Skeletal muscle satellite cell (primary cell): ENCODE measurements around the gene KLC1.
A peak's percentile ranks its signal among the peaks of the same experiment; 100 is the strongest.

ENCODE experiments used
- H3K27me3 ChIP-seq: 2 replicates; pipeline ENCODE4 v1.7.0; 2013; ENCODE audit warnings: low read length; ENCODE audit not compliant: control insufficient read depth, insufficient read depth
- H3K36me3 ChIP-seq: 2 replicates; pipeline ENCODE4 v1.7.0; 2013; ENCODE audit warnings: mild to moderate bottlenecking, control low read depth, low read length; ENCODE audit not compliant: insufficient read depth
- H3K4me1 ChIP-seq: 2 replicates; pipeline ENCODE4 v1.7.0; 2013; ENCODE audit warnings: low read length; ENCODE audit not compliant: control insufficient read depth, insufficient read depth
- H3K4me2 ChIP-seq: 2 replicates; pipeline ENCODE4 v1.7.0; 2013; ENCODE audit warnings: mild to moderate bottlenecking, low read length
- H3K4me3 ChIP-seq: 2 replicates; pipeline ENCODE4 v1.7.0; 2013; ENCODE audit warnings: low read length
- H3K9ac ChIP-seq: 2 replicates; pipeline ENCODE4 v1.7.0; 2013; ENCODE audit warnings: mild to moderate bottlenecking, low read depth, low read length, moderate library complexity
- H3K9me3 ChIP-seq: replicated peaks from 2 replicates; pipeline ENCODE4 v1.7.0; 2013; ENCODE audit warnings: mild to moderate bottlenecking, control low read depth, low read length

Gene KLC1

DNA sequence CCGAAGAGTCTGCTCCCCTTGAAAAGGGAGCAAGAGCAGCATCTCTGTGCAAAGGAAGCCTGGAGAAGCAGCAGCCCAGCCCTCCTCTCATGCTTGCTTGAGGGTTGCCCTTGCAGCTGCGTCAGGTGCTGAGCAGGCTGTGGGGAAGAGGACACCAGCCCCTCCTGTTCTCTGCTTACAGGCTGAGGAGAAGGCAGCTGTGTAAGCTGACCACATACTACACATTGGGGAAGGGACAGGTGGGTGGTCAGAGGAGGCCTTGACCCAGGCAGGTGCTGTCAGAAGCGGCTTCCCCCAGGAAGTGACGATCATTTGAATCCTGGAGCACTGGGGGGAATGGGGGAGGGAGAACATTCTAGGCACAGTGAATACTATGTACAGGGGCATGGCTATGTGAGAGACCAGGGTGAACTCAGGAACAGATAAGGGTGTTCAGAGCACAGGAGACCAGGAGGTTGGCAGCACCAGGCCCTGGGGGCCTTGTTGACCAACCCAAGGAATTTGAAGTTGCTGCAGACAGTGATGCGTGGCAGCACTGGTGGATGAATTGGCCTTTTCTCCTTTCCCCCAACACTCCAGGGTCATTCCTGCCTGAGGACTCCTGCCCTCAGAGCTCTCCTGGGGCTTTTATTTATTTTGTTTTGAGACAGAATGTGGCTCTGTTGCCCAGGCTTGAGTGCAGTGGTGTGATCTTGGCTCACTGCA, 2.7 kb upstream of the KLC1 start:
- H3K4me1 ChIP-seq: peaks cover 42% of the 10 kb centered on the region
- no peak overlapping the region for H3K4me3 ChIP-seq

DNA sequence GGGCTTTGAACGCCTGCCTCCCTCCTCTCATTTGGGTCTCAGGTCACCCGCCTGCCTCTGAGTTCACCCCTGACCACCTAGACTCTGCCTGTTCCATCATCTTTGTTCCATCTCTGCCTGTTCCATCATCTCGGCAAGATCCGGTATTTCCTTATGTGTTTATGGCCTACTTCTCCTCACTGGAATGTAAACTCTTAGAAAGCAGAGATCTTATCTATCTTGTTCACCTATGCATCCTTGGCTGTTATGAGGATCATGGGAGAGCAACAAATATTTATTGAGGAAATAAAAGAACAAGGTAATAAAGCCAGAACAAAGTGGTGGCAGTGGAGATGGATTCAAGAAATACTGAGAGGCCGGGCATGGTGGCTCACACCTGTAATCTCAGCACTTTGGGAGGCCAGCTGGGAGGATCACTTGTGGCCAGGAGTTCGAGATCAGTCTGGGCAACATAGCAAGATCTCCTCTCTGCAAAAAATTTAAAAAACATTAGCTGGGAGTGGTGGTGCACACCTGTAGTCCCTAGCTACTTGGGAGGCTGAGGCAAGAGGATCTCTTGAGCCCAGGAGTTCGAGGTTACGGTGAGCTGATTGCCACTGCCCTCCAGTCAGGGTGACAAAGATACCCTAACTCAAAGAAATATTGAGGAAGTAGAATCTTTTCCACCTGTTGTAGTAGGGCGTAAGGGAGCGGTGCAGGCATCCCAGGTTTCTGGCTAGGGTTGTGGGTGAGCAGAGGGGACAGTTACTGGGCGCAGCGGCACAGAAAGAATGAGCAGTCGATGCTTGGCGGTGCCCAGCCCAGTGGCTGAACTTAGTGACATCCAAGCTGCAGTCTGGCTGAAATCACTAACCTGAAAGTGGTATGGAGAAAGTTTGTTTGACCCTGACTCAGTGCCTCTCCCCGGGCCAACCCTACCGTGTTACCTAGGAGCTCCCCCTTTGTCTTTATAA, 1.7 kb upstream of the KLC1 start:
- H3K9me3 ChIP-seq: no peaks in the 10 kb centered on the region
- peak overlapping the region; percentile 97 for H3K9ac ChIP-seq
- peak overlapping the region; percentile 95 for H3K4me2 ChIP-seq
- H3K4me3 ChIP-seq: peak overlapping the region; percentile 95
- peaks cover 43% of the 10 kb centered on the region for H3K4me1 ChIP-seq
- peaks cover 5% of the 10 kb centered on the region for H3K36me3 ChIP-seq
- no peaks in the 10 kb centered on the region for H3K27me3 ChIP-seq

More for the DNA sequence above, 2.7 kb upstream of the KLC1 start:
- Histone ChIP-seq H3K36me3 (no peaks in the 10 kb centered on the region), H3K27me3 (no peaks in the 10 kb centered on the region), H3K9ac (no peak overlapping the region), H3K9me3 (no peaks in the 10 kb centered on the region), H3K4me2 (no peak overlapping the region)

DNA sequence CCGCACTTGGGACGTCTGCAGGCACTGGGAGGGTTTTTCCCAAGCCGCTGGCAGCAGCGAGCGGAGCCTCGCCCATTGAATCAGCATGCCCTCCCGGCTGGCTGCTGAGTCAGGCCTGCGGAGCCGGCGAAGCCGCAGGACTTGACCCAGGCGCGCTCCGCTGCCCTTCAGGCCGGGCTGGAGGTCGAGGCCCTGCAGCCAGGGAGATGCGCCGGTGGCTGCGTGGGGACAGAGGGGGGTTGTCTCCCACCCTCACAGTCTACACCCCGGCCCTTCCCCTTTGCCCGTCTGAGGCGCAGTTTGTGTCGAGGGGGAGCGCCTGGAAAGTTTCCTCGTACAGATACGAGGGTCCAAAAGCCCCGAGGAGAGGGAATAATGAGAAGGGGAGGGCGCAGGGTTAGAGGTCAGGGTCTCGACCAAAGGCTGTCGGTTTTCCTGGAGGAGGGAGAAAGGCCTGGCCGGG, 759 bp upstream of the KLC1 start:
- Histone ChIP-seq H3K4me2 (peak overlapping the region; percentile 95), H3K36me3 (peaks cover 5% of the 10 kb centered on the region), H3K27me3 (no peaks in the 10 kb centered on the region), H3K4me3 (peak overlapping the region; percentile 95), H3K4me1 (peaks cover 47% of the 10 kb centered on the region), H3K9me3 (no peaks in the 10 kb centered on the region), H3K9ac (peak overlapping the region; percentile 97)

DNA sequence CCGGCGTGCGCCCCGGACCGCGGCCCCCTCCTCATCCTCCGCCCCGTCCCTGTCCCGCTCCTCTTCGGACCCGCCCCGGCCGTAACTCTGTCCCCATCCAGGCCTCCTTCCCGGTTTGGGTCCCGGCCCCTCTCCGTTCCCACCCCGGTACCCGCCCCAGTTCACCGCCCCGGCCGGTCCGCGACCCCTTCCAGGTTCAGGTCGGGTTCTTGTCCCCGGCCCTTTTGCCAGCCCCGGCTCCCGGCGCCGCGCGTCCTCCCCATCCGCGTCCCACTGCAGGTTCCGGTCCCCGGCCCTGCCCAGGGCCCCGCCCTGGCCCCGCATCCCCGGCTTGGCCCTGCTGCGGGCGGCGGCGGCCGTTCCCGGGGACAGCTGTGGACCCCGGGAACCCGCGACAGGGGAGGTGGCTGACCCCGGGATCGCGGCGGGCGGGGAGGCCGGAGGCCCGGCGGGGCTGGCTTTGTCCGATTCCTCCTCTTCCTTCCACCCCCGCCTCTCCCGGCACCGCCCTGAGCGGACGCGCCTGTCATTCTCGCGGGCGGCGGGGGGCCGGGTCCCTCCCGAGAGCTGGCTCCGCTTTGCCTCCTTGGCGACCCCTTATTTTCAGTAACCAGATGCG, 601 bp downstream of the KLC1 start:
- no peaks in the 10 kb centered on the region for H3K9me3 ChIP-seq
- peak overlapping the region; percentile 95 for H3K4me2 ChIP-seq
- H3K36me3 ChIP-seq: peaks cover 5% of the 10 kb centered on the region
- H3K4me1 ChIP-seq: peaks cover 43% of the 10 kb centered on the region
- peak overlapping the region; percentile 97 for H3K9ac ChIP-seq
- no peaks in the 10 kb centered on the region for H3K27me3 ChIP-seq
- peak overlapping the region; percentile 95 for H3K4me3 ChIP-seq

DNA sequence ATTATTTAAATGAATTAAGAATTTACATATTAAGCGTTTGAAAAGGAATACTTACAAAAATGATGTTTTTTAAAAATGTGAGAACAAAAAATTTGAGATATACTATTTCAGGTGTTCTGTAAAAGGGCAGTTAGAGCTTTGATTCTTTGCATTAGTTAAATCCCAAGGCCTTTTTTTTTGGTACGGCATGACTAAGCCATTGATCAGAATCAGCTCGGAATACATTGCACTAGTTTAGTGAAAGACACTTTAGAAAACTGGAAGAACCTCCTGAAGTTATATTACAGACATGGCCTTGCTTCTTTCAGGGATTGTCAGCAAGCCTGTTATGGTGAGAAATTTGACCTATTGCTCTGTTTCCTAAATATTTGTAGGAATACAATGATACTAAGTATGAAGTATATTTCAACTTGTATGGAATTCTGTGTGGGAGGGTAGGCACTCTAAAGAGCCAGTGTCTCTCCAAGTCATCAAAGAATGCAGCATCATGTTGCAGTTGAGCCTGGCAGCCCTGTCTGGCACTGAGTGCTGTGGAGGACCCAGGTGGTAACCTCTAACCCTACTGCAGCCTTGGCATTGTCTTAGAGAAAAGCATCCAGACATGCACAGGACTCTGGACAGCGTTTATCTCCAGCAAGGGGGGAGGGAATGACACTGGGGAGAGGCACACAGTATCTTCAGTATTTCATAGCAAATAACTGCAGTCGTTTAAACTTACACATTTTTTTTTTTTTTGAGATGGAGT, 1.5 kb downstream of the KLC1 start:
- Histone ChIP-seq H3K27me3 (no peaks in the 10 kb centered on the region), H3K4me2 (peak overlapping the region; percentile 95), H3K4me3 (peak overlapping the region; percentile 95), H3K4me1 (peaks cover 34% of the 10 kb centered on the region), H3K9ac (peak overlapping the region; percentile 97), H3K36me3 (peaks cover 5% of the 10 kb centered on the region), H3K9me3 (no peaks in the 10 kb centered on the region)

DNA sequence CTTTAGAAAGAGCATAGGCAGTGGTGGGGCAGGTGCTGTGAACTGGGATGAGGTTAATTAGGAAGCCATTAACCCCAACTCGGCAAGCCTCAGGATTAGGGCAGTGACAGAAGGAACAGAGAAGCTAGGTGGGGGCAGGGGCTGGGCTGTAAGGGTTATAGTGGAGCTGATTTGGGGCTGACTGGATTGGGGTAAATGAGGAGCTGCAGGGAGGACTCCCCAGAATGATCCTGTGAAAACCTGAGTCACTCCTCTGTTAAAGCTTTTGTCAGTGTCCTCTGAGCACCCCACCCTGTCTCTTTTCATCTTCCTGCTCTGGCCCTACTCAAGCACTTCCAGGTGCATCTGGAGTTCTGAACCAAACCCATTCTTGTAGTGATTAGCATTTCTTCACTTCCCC, 4.4 kb downstream of the KLC1 start:
- H3K9me3 ChIP-seq: no peaks in the 10 kb centered on the region
- no peaks in the 10 kb centered on the region for H3K27me3 ChIP-seq
- H3K36me3 ChIP-seq: peaks cover 10% of the 10 kb centered on the region
- H3K4me1 ChIP-seq: peaks cover 29% of the 10 kb centered on the region
- no peak overlapping the region for H3K4me3 ChIP-seq
- H3K4me2 ChIP-seq: peak overlapping the region; percentile 7
- no peak overlapping the region for H3K9ac ChIP-seq

DNA sequence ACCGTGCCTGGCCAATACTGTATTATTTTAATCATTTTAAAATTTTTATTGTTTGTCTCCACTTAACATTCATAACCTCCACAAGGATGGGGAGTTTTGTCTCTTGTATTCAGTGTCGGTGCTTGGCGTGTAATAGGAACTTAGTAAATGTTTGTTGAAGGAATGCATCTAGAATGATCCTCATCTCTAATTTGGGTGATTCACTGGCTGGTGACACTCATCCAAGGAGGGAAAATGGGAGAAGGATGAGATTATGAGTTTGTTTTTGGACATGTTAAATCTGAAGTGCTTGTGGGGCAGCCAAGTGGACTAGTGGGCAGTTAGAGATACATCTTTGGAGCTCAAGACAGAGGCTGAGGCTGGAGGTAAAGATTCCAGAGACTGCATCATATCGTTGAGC, 5.1 kb downstream of the KLC1 start:
- Histone ChIP-seq H3K27me3 (no peaks in the 10 kb centered on the region), H3K9ac (no peak overlapping the region), H3K4me2 (peak overlapping the region; percentile 31), H3K4me1 (peaks cover 28% of the 10 kb centered on the region), H3K4me3 (no peak overlapping the region), H3K9me3 (no peaks in the 10 kb centered on the region), H3K36me3 (peaks cover 13% of the 10 kb centered on the region)

DNA sequence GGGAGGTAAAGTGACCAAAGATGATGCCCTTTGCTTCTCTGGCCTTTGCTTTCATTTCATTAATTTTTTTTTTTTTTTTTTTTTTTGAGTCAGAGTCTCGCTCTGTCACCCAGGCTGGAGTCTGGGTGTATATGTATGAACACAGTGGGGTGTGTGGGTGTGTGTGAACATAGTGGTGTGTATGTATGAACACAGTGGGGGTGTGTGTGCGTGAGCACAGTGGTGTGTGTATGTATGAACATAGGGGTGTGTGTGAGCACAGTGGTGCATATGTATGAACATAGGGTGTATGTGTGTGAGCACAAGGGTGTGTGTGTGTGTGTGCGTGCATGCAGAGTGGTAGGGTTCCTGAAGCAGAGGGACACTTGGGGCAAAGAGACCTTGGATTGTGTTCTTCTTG, 9.6 kb downstream of the KLC1 start:
- H3K4me1 ChIP-seq: peaks cover 28% of the 10 kb centered on the region
- H3K36me3 ChIP-seq: peaks cover 8% of the 10 kb centered on the region
- H3K9ac ChIP-seq: no peak overlapping the region

DNA sequence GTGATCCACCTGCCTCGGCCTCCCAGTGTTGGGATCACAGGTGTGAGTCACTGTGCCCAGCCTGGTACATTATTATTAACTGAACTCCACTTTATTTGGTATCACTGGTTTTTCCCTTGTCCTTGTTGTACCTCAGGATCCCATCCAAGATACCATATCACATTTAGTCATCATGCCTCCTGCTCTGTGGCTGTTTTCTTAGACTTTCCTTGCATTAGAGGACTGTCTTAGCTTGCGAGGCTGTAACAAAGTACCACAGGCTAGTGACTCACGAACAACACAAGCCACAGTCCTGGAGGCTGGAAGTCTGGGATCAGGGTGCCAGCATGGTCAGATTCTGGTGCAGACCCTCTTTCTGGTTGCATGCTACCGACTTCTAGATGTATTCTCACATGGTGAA, 12.2 kb downstream of the KLC1 start:
- no peak overlapping the region for H3K9ac ChIP-seq
- H3K4me3 ChIP-seq: no peak overlapping the region
- peaks cover 8% of the 10 kb centered on the region for H3K36me3 ChIP-seq
- no peak overlapping the region for H3K4me2 ChIP-seq
- no peaks in the 10 kb centered on the region for H3K27me3 ChIP-seq
- peaks cover 22% of the 10 kb centered on the region for H3K4me1 ChIP-seq
- H3K9me3 ChIP-seq: no peaks in the 10 kb centered on the region

More for the DNA sequence above, 9.6 kb downstream of the KLC1 start:
- no peak overlapping the region for H3K4me2 ChIP-seq
- no peaks in the 10 kb centered on the region for H3K9me3 ChIP-seq
- no peak overlapping the region for H3K4me3 ChIP-seq
- H3K27me3 ChIP-seq: no peaks in the 10 kb centered on the region

DNA sequence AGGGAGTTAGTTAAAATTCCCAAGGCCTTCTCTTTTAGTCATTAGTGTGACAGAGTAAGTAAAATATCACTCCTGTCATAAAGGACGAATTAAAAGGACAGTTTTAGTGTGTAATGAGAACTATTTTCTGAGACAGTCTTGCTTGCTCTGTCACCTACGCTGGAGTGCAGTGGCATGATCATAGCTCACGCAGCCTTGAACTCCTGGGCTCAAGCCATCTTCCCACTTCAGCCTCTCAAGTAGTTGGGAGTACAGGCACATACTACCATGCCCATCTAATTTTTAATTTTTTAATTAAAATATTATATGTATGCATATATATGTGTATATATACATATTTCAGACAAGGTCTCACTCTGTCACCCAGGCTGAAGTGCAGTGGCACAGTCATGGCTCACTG, 17.2 kb downstream of the KLC1 start:
- H3K4me1 ChIP-seq: peaks cover 6% of the 10 kb centered on the region
- no peaks in the 10 kb centered on the region for H3K27me3 ChIP-seq
- no peak overlapping the region for H3K4me2 ChIP-seq
- H3K9ac ChIP-seq: no peak overlapping the region
- H3K9me3 ChIP-seq: no peaks in the 10 kb centered on the region
- no peak overlapping the region for H3K4me3 ChIP-seq
- H3K36me3 ChIP-seq: no peaks in the 10 kb centered on the region

DNA sequence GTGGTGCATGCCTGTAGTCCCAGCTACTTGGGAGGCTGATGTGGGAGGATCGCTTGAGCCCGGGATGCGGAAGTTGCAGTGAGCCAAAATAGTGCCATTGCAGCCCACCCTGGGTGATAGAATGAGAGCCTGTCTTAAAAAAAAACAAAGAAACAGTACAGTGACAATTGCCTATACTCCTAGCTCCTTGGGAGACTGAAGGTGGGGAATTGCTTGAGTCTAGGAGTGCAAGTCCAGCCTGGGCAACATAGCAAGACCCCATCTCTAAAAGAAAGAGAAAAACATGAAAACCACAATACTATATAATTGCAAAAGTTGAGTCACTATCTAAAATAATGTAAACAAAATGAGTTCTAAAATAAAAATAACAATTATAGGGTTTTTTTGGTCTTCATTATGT, 20.0 kb downstream of the KLC1 start:
- peaks cover 19% of the 10 kb centered on the region for H3K4me1 ChIP-seq
- no peaks in the 10 kb centered on the region for H3K9me3 ChIP-seq
- no peaks in the 10 kb centered on the region for H3K27me3 ChIP-seq
- no peak overlapping the region for H3K9ac ChIP-seq
- H3K4me3 ChIP-seq: no peak overlapping the region
- H3K4me2 ChIP-seq: no peak overlapping the region
- H3K36me3 ChIP-seq: peaks cover 4% of the 10 kb centered on the region
